Peyer's patch (tissue), 4 donors: ENCODE measurements around the gene ATL1.

Experiments
- POLR2A ChIP-seq, 2 donors: fragments of 450-650 bp; IDR thresholded peaks; one replicate each; pipeline ENCODE4 v1.5.1; 2017; ENCODE audit warnings: antibody characterized with exemption in 2 of 2, mild to moderate bottlenecking in 2 of 2, moderate library complexity in 2 of 2
- TF ChIP-seq, protein P1 (sequence below), 6 experiments: fragments of 450-650 bp in 4 of 6; fragments of 200-600 bp in 2 of 6; sonication (generic) in 1 of 6; IDR thresholded peaks; one replicate each; pipeline ENCODE4 v1.5.1; 2017 to 2019; ENCODE audit warnings: antibody characterized with exemption in 6 of 6, mild to moderate bottlenecking in 3 of 6, moderate library complexity in 1 of 6

GRCh38 chr14:50667684-50667995 lies 107.7 kb downstream of the ATL1 start:
- TF ChIP-seq, protein P1, sequence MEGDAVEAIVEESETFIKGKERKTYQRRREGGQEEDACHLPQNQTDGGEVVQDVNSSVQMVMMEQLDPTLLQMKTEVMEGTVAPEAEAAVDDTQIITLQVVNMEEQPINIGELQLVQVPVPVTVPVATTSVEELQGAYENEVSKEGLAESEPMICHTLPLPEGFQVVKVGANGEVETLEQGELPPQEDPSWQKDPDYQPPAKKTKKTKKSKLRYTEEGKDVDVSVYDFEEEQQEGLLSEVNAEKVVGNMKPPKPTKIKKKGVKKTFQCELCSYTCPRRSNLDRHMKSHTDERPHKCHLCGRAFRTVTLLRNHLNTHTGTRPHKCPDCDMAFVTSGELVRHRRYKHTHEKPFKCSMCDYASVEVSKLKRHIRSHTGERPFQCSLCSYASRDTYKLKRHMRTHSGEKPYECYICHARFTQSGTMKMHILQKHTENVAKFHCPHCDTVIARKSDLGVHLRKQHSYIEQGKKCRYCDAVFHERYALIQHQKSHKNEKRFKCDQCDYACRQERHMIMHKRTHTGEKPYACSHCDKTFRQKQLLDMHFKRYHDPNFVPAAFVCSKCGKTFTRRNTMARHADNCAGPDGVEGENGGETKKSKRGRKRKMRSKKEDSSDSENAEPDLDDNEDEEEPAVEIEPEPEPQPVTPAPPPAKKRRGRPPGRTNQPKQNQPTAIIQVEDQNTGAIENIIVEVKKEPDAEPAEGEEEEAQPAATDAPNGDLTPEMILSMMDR (IDR thresholded peaks at IDR 0.05) = no peak
- no peak for TF ChIP-seq POLR2A (IDR thresholded peaks at IDR 0.05)
